ENCODE results near the gene STX8. TPM values are rescaled to one million over a fixed set of nuclear protein-coding genes. Genes with fewer than 3 reads are reported as not detected.
"Not testable (repeated sequence)": the region's sequence is repeated elsewhere in the genome, so short reads cannot be mapped to it uniquely, and the experiment has no call there.

The STX8 gene
- polyA plus RNA-seq, 5 donors, result 52.5 to 68.2 (median 60.0) TPM

DNA sequence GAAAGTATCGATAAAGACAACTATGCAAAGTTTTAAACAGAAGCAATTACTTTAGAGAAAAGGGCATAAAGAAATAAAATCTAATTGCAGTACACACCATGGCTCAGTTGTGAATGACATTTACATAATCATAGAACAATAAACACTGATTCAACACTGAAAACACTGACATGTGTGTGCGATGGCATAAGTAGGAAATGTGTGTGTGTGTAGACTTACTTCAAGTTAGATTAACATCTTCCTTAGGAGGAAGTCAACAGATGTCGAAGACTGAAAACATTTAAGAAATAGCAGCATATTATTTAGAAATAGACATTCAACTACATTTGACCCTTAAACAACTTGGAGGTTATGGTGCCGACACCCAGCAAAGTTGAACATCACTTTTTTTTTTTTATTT is 172.4 kb downstream of the STX8 start:
- no peak for DNase-seq

GRCh38 chr17:9402590-9403199 is 172.9 kb downstream of the STX8 start:
- no peak for DNase-seq

- DNase-seq, result no peak
Observed at GRCh38 chr17:9401434-9401833, 174.2 kb downstream of the STX8 start.

DNA sequence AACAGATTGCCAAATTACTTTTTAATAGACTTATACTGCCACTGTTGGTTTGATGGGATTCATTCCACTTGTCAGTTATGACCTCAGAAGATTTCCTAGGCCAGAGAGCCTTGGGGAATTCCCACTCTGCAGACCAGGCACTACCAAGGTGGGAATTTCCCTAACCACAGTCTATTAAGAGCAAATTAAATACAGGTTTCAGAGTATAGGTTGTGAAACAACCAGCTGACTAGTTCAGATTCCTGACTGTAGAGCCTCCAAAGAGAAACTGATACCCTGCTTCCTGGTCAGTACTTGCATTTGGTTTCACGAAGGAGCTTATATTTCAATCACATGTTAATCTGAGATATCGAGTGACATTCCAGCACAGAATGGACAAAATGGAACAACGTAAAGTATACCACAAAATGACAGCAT is 186.5 kb downstream of the STX8 start:
- no peak for DNase-seq

DNA sequence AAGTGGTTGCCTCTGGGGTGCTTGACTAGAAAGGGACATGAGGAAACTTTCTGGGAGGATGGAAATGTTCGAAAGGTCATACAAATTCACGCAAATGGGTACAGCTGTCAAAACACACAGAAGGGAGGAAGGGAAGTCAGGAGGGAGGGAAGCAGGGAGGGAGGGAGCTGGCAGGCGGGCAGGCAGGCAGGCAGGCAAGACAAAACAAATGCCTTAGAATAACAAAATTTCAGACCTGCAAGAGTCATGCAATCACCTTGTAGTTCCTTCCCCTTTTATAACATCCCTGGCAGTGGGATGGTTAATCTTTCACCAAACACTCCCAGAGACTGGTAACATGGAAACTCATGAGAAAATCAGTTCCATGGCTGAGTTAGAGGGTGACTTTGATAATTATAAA is 189.2 kb downstream of the STX8 start:
- no peak for DNase-seq

- DNase-seq, result no peak
Observed at GRCh38 chr17:9383826-9384225, 191.8 kb downstream of the STX8 start.

GRCh38 chr17:9382626-9383025 is 193.0 kb downstream of the STX8 start:
- DNase-seq, result no peak

DNA sequence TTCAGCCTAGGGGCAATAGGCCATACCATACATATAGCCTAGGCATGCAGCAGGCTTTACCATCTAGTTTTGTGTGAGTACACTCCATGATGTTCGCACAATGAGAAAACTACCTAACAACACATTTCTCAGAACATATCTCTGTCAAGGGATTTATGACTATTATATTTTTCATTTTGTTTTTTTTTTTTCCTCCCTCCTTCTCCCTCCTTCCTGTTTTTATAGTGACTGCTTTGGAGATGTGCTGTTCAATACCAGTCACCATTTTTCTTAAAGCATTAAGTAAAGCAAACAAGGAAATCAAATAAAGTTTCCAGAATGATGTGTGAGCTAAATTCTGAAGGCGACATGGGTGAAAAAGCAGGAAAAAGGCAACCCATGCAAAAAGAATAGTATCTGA is 194.6 kb downstream of the STX8 start:
- DNase-seq, result no peak

DNA sequence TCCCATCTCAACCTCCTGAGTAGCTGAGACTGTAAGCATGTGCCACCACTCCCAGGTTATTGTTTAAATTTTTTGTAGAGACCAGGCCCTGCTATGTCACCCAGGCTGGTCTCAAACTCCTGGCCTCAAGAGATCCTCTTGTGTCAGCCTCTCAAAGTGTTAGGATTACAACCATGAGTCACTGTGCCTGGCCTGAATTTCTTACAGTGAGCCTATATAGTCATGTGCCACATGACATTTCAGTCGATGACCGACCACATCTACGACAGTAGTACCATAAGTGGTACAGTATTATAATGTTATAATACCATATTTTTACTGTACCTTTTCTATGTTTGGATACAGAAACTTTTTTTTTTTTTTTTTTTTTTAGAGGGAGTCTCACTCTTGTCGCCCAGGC is 195.3 kb downstream of the STX8 start:
- no peak for DNase-seq

DNA sequence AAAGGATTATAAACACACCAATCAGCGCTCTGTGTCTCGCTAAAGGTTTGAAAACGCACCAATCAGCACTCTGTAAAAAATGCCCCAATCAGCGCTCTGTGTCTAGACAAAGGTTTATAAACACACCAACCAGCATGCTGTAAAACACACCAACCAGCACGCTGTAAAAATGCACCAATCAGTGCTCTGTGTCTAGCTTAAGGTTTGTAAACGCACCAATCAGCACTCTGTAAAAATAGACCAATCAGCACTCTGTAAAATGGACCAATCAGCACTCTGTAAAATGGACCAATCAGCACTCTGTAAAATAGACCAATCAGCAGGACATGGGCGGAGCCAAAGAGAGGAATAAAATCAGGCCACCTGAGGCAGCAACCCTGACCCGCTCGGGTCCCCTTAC is 199.4 kb downstream of the STX8 start:
- DNase-seq, result not testable (repeated sequence)

GRCh38 chr17:9371019-9371418 is 204.6 kb downstream of the STX8 start:
- DNase-seq, result no peak

DNA sequence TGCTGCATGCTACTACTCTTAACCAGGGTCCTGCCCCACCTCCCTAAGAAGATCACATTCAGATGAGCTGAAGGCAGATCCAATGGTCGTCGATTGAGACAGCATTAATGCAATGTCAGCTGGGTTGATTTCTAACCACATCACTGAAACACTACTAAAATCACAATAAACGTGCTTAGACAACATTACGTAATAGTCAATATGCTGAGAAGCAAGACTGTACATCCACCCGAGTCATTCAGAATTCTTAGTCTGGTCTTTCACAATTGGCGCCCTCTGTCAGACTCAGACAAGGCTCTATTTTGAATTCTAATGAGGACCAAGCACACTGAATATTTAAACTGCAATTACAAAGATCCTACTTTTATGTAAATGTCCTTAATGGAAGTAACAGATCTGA is 205.2 kb downstream of the STX8 start:
- DNase-seq, result no peak

DNA sequence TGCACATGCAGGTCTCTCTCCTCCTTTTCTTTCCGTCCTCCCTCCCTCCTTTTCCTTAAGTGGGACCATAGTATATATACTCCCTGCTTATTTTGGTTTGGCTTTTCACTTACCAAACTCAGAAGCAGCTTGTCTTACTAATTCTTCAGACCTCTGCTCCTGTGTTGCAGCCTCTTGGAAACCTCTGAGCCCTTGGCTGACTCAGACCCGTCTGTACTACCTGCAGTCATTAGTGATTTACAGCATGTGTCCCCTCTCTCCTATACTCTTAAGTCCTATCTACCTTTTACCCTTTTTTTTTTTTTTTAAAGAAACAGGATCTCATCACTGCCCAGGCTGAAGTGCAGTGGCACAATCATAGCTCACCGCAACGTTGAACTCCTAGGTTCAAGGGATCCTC is 207.0 kb downstream of the STX8 start:
- no peak for DNase-seq

- DNase-seq, result no peak
Observed at GRCh38 chr17:9367156-9367555, 208.5 kb downstream of the STX8 start.

DNA sequence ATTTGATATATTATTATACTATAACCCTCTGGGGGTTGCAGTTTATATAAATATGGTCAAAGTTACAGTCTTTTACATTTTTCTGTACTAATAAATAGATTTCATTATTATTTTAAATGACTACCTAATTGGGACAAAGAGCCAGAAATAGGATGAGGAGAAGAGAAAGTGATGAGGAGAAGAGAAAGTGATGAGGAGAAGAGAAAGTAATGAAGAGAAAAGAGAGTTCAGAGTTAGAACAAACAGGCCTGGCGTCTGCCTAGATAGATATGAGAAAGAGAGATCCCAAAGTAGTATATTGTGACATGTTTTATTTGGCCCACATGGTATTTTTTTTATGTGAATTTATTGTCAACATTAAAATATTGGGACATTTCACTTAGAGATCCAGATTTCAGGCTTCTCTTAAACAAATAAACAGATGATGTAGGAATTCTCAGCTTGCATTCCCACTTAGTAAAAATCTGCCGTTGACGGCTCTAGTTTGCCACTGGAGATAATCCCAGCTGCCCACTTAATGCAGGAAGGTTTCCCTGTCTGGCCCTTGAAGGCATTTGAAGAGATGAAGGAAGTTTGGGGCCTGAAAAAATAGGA is 210.7 kb downstream of the STX8 start:
- no peak for DNase-seq

DNA sequence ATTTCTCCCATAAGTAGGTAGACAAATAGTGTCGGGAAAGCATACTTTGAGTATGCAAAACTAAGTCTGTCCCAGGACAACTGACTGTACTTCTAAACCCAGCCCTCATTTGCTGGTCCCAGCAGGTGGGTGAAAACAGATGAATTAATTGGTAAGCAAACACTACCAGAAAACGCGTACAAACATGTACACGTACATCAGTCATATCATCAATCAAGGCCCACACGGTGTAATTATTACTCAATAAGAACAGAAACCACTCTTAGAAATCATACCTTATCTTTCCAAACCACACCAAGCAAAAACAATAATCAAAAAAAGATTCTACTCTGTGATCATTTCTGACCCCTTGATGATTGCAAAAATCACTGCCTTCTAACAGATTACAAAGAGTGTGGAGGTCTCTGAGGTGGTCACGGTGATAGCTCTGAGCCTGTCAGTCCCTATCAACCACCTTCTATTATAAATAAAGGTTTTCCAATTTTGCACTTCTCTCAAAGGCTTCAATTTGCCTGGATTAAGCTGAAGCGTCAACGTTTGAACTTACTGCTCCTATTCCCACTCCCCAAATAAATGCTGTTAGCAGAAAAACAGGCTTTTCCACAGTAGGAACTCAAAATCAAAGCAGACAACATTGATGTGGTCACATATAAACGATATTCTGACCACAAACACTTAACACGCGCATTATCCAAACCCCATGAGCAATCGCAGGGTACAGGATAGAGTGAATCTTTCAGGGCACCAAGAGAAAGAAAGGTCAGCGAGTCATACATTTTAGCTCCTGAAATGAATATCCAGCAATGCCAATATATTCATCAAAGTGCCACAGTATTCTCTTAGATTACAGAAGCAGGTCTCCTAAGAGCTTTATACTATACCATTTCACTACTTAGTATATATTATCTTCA is 211.9 kb downstream of the STX8 start:
- DNase-seq, result no peak

GRCh38 chr17:9361188-9361955 is 214.2 kb downstream of the STX8 start:
- peak; percentile 23 to 31 for DNase-seq

DNA sequence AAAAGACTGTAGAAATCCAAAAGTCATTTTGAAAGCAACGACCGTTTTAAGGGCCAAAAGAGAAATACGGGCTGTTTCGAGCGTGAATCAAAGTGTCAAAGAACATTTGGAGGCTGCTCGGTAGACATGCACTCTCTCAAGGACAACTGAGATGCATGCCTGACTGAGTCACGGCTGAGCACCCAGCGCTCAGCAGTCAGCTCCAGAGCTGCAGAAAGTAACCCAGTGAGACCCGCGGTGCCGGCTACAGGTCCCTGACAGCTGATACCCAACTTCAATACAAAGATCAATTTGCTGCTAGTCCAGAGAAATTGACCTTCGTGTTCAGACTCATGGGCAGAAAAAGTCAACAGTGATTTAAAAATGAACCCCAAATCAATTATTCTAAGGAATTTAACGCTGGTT is 214.9 kb downstream of the STX8 start:
- DNase-seq, result no peak

DNA sequence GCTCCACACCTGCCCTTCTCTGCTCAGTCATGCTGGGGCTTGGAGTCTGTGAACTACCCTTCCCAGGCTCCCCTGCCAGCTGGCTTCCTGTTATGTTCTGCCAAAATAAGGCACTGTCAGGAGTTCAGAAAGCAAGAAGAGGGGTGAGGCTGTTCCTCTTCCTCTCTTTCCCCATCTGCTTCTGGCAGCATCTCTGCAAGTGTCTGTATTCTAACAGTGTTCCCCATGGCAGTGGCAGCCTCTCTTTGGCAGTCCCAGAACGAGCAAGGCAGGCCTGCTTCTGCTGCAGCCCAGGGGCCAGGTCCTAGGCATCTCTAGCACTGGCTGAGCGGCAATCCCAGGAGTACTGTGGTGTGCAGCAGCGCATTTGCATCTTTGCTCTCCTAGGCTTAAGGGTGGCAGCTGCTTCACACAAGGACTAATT is 219.1 kb downstream of the STX8 start:
- no peak for DNase-seq

- no peak for DNase-seq
Observed at GRCh38 chr17:9355846-9356245, 219.8 kb downstream of the STX8 start.

GRCh38 chr17:9355231-9355630 is 220.4 kb downstream of the STX8 start:
- DNase-seq, result not testable (repeated sequence)

DNA sequence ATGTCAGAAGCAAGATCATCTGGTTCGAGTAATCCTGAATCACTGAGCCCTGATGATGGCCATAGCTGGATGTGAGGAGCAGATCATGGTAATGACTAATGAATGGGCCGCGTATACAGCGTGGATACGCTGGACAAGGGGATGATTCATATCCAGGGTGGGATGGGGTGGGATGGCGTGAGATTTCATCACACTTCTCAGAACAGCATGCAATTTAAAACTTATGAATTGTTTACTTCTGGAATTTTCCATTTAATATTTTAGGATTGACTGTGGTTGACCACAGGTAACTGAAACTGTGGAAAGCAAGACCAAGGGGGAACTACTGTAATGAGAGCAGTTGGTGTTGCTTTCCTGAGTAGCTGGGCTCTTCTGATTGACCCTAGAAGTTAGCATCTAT is 225.5 kb downstream of the STX8 start:
- DNase-seq, result no peak
